ENCODE data around the gene PANX3.

The PANX3 gene

DNA sequence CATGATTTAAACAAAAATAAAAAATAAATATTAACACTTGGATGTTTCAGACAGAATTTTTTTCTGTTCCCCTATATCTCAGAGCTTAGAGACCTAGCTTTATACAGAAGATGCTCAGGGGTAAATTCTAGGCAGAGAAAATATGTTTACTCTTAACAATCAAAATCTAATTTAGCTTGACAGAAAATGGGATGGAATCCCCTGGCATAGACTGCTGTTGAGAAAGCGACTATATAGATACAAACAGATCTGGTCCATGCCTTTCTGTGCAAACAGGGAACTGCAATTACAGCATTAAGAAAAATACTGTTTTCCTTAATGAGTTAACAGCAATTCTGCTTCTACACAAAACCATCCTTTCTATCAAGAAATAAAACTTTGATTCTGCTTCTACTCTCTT is 47.8 kb downstream of the PANX3 start:
- DNase-seq (ENCODE audit: low spot score) = no peak

DNA sequence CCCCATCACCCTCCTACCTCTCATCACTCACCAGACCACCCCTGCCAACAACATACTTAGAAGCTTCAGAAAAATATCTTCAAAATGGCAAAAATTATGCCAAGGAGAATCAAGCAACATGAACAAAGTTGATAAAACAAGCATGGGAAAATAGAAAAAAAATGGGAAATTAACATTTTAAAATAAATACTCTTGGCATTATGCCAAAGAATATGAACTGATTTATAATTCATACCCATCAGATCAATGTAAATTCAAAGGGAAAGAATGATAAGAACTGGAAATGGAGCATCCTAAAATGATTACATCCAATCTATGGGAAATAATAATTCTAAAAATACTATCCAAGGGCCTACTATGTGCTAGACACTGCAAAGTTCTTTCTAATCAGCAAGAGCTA is 50.3 kb downstream of the PANX3 start:
- DNase-seq (ENCODE audit: low spot score) = no peak

DNA sequence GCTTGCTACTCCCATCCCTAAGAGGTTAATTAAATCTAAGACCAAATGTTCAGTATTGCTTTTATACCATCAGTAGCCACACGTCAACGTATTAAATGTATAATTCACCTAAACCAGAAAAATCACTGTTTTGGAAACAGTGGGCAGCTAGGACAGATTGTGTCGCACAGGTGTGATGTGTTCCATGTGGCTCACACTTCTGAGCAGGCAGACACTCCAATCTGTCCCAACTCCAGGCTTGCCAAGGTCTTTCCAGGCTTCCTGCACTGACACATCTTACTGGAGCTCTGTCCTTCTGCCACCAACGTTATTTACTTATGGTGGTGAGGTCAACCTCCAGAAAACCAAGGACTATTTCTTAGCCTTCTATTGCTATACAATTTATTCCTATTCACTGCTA is 50.9 kb downstream of the PANX3 start:
- DNase-seq (ENCODE audit: low spot score) = no peak

DNA sequence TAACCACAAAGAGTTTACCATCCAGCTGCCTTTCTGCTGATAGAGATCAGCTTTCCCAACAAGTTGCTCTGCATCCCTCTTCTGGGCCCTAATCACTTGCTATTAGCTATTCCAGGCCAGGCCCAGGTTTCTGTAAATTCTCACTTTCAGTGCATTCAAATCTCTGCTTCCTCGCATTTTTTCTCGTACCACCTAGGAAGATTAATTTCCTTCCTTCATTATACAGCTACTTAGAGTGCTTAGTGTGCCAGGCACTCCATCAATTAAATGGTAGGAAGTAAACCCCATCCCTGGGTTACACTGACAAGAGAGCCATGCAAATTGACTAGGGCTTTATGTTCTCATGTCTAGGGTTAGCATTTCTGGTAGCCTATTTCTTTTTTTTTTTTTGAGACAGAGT is 52.6 kb downstream of the PANX3 start:
- DNase-seq (ENCODE audit: low spot score) = no peak

DNA sequence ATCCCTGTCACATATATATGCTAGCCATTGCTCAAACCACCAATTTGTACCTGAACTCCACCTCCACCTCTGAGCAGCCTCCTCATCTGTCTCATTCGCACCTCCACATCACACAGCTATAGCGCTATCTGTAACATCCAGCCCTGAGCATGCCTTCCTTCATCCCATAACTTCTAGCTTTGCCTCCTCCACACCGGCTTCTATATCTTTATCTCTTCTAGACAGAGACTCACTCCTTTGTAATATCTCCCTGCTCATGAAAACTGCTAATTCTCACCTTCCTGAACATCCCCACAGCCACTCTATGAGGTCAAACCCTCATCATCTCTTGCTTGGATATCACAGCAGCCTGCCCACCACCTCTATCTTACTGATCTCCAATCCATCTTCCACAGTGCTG is 56.4 kb downstream of the PANX3 start:
- no peak for DNase-seq (ENCODE audit: low spot score)

DNA sequence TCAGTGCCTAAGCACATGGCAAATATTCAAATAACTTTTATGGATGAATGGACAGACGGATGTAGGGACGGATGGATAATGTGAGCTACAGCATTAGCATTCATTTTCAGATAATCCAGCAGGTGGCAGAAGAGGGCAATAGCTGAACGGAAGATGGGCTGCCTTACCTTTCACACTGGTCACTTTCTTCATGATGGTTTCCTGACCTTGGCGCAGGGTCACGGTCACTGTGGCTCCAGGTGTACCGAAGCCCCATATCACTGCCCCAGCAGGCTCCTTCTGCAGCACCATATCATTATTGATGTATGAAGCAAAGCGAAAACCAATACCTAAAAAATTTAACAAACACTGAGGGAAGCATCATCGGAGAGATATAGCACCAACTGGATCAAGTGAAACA is 58.0 kb downstream of the PANX3 start:
- DNase-seq (ENCODE audit: low spot score) = no peak
